ENCODE measurements around the gene PRKG1. TPM values are rescaled to one million over a fixed set of nuclear protein-coding genes. Genes with fewer than 3 reads are reported as not detected.

PRKG1 gene
- polyA plus RNA-seq, 3 donors = not detected

GRCh38 chr10:51792678-51793077 is 718.4 kb downstream of the PRKG1 start:
- H3K4me1 ChIP-seq (ENCODE audit: control insufficient read depth in 1 of 2, insufficient read depth in 2 of 2, low read length in 2 of 2) = no peaks in the 10 kb centered on the region
- no peak overlapping the region for H3K4me3 ChIP-seq (replicated peaks in 1 of 3; ENCODE audit: low read depth in 2 of 3, low read length in 3 of 3)
- H3K9me3 ChIP-seq (replicated peaks in 1 of 2; ENCODE audit: control insufficient read depth in 1 of 2, insufficient read depth in 1 of 2, low read length in 2 of 2) = peaks cover 4 to 8% of the 10 kb centered on the region in 2 donors
- H2AFZ ChIP-seq (ENCODE audit: insufficient read depth, low read depth, low read length, poor library complexity, severe bottlenecking) = no peak overlapping the region
- TF ChIP-seq, protein P1, sequence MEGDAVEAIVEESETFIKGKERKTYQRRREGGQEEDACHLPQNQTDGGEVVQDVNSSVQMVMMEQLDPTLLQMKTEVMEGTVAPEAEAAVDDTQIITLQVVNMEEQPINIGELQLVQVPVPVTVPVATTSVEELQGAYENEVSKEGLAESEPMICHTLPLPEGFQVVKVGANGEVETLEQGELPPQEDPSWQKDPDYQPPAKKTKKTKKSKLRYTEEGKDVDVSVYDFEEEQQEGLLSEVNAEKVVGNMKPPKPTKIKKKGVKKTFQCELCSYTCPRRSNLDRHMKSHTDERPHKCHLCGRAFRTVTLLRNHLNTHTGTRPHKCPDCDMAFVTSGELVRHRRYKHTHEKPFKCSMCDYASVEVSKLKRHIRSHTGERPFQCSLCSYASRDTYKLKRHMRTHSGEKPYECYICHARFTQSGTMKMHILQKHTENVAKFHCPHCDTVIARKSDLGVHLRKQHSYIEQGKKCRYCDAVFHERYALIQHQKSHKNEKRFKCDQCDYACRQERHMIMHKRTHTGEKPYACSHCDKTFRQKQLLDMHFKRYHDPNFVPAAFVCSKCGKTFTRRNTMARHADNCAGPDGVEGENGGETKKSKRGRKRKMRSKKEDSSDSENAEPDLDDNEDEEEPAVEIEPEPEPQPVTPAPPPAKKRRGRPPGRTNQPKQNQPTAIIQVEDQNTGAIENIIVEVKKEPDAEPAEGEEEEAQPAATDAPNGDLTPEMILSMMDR (IDR thresholded peaks at IDR 0.05) = no peak
- Mint-ChIP-seq H3K27me3 (ENCODE audit: low read depth in 3 of 3) (no peaks in the 10 kb centered on the region), H3K36me3 (no peaks in the 10 kb centered on the region), H3K27ac (no peak overlapping the region), H3K4me3 (no peak overlapping the region), H3K4me1 (no peaks in the 10 kb centered on the region), H3K9me3 (peaks cover 3 to 13% (median 10%) of the 10 kb centered on the region in 7 donors)
- H3K4me2 ChIP-seq (replicated peaks; ENCODE audit: extremely low read depth, low read length, poor library complexity, severe bottlenecking) = no peak overlapping the region
- no peaks in the 10 kb centered on the region for H4K20me1 ChIP-seq (ENCODE audit: insufficient read depth, low read length)
- H3K9ac ChIP-seq (ENCODE audit: insufficient read depth, low read length, poor library complexity, severe bottlenecking) = no peak overlapping the region
- no peaks in the 10 kb centered on the region for H3K36me3 ChIP-seq (replicated peaks in 1 of 2; ENCODE audit: control insufficient read depth in 1 of 2, insufficient read depth in 2 of 2, low read length in 2 of 2)
- H3K27ac ChIP-seq (ENCODE audit: low read depth in 1 of 2, low read length in 2 of 2) = no peak overlapping the region
- no peak for DNase-seq
- no peaks in the 10 kb centered on the region for H3K27me3 ChIP-seq (ENCODE audit: control insufficient read depth in 2 of 2, insufficient read depth in 2 of 2, low read length in 2 of 2)
- H3K79me2 ChIP-seq (ENCODE audit: insufficient read depth, low read length) = no peaks in the 10 kb centered on the region
- intact Hi-C loops (cut with micrococcal nuclease) = no loop called here

- Histone ChIP-seq H4K20me1 (ENCODE audit: insufficient read depth, low read length) (no peaks in the 10 kb centered on the region), H3K27me3 (ENCODE audit: control insufficient read depth in 2 of 2, insufficient read depth in 2 of 2, low read length in 2 of 2) (no peaks in the 10 kb centered on the region), H3K36me3 (replicated peaks in 1 of 2; ENCODE audit: control insufficient read depth in 1 of 2, insufficient read depth in 2 of 2, low read length in 2 of 2) (no peaks in the 10 kb centered on the region), H3K4me1 (ENCODE audit: control insufficient read depth in 1 of 2, insufficient read depth in 2 of 2, low read length in 2 of 2) (no peaks in the 10 kb centered on the region), H3K9me3 (replicated peaks in 1 of 2; ENCODE audit: control insufficient read depth in 1 of 2, insufficient read depth in 1 of 2, low read length in 2 of 2) (peaks cover 0 to 2% of the 10 kb centered on the region in 2 donors), H3K9ac (ENCODE audit: insufficient read depth, low read length, poor library complexity, severe bottlenecking) (no peak overlapping the region), H3K4me3 (replicated peaks in 1 of 3; ENCODE audit: low read depth in 2 of 3, low read length in 3 of 3) (no peak overlapping the region), H3K4me2 (replicated peaks; ENCODE audit: extremely low read depth, low read length, poor library complexity, severe bottlenecking) (no peak overlapping the region), H3K27ac (ENCODE audit: low read depth in 1 of 2, low read length in 2 of 2) (no peak overlapping the region), H3K79me2 (ENCODE audit: insufficient read depth, low read length) (no peaks in the 10 kb centered on the region), H2AFZ (ENCODE audit: insufficient read depth, low read depth, low read length, poor library complexity, severe bottlenecking) (no peak overlapping the region)
- Mint-ChIP-seq H3K36me3 (no peaks in the 10 kb centered on the region), H3K4me1 (no peaks in the 10 kb centered on the region), H3K27me3 (ENCODE audit: low read depth in 3 of 3) (no peaks in the 10 kb centered on the region), H3K9me3 (peaks cover 0 to 5% (median 3%) of the 10 kb centered on the region in 7 donors), H3K4me3 (no peak overlapping the region), H3K27ac (no peak overlapping the region)
- TF ChIP-seq, protein P1 (IDR thresholded peaks at IDR 0.05) = no peak
- intact Hi-C loops (cut with micrococcal nuclease) = no loop called here
- no peak for DNase-seq
- 83% methylated on average over 1 of the region's 3 CpGs for WGBS (ENCODE audit: insufficient coverage)
Observed at GRCh38 chr10:51800121-51800520, 725.8 kb downstream of the PRKG1 start.
